Loucy (cell line): ENCODE data around the gene BCAS4.
A peak's percentile ranks its signal among the peaks of the same experiment; 100 is the strongest.

Experiments used
- H2AFZ ChIP-seq: fragments of 200-600 bp; sonication (generic); 2 replicates; pipeline ENCODE4 v1.6.0; 2016; ENCODE audit warnings: antibody characterized with exemption, mild to moderate bottlenecking, low read length, moderate library complexity
- H3F3A ChIP-seq: fragments of 200-600 bp; 2 replicates; pipeline ENCODE4 v1.6.0; 2016; ENCODE audit warnings: antibody characterized with exemption, low read depth, mild to moderate bottlenecking
- H3K27me3 ChIP-seq: fragments of 200-600 bp; sonication (generic); 2 replicates; pipeline ENCODE4 v1.6.1; 2014; ENCODE audit warnings: low read length, mild to moderate bottlenecking; ENCODE audit not compliant: insufficient read depth, poor library complexity, severe bottlenecking
- H3K36me3 ChIP-seq: fragments of 200-600 bp; sonication (generic); 2 replicates; pipeline ENCODE4 v1.6.1; 2016; ENCODE audit warnings: low read length; ENCODE audit not compliant: insufficient read depth
- H3K4me1 ChIP-seq: fragments of 200-600 bp; sonication (generic); 2 replicates; pipeline ENCODE4 v1.5.1; 2014; ENCODE audit warnings: low read length, mild to moderate bottlenecking; ENCODE audit not compliant: insufficient read depth, poor library complexity, severe bottlenecking
- H3K4me2 ChIP-seq: fragments of 200-600 bp; sonication (generic); 2 replicates; pipeline ENCODE4 v1.6.0; 2014; ENCODE audit warnings: antibody characterized with exemption, low read length, low read depth, mild to moderate bottlenecking; ENCODE audit not compliant: poor library complexity, severe bottlenecking
- H3K4me3 ChIP-seq: fragments of 200-600 bp; sonication (generic); 2 replicates; pipeline ENCODE4 v1.5.1; 2014; ENCODE audit warnings: low read length, mild to moderate bottlenecking, mixed read lengths; ENCODE audit not compliant: poor library complexity, severe bottlenecking
- H3K79me2 ChIP-seq: fragments of 200-600 bp; sonication (generic); 2 replicates; pipeline ENCODE4 v1.6.1; 2014; ENCODE audit warnings: low read length; ENCODE audit not compliant: insufficient read depth
- H3K9ac ChIP-seq: fragments of 200-600 bp; sonication (generic); 2 replicates; pipeline ENCODE4 v1.6.0; 2014; ENCODE audit warnings: mild to moderate bottlenecking, low read depth, low read length, moderate library complexity; ENCODE audit not compliant: poor library complexity, severe bottlenecking
- H3K9me2 ChIP-seq: fragments of 200-600 bp; sonication (generic); replicated peaks from 2 replicates; pipeline ENCODE4 v1.6.1; 2016; ENCODE audit warnings: low read depth, low read length, mixed read lengths
- H3K9me3 ChIP-seq: fragments of 200-600 bp; sonication (generic); 2 replicates; pipeline ENCODE4 v1.6.1; 2014; ENCODE audit warnings: mild to moderate bottlenecking, antibody characterized with exemption, low read length, low read depth; ENCODE audit not compliant: insufficient read depth
- H4K20me1 ChIP-seq: fragments of 200-600 bp; sonication (generic); 2 replicates; pipeline ENCODE4 v1.6.0; 2014; ENCODE audit warnings: antibody characterized with exemption, low read length, mild to moderate bottlenecking; ENCODE audit not compliant: insufficient read depth, poor library complexity, severe bottlenecking
- CTCF ChIP-seq: fragments of 200-600 bp; sonication (generic); conservative IDR thresholded peaks from 2 replicates; pipeline ENCODE4 v1.5.1; 2014; ENCODE audit warnings: mild to moderate bottlenecking, antibody characterized with exemption, low read length
- EZH2phosphoT487 ChIP-seq: fragments of 200-600 bp; IDR thresholded peaks from 2 replicates; pipeline ENCODE4 v1.6.1; 2018; ENCODE audit warnings: antibody characterized with exemption, mild to moderate bottlenecking, moderate library complexity, borderline replicate concordance

Gene BCAS4

GRCh38 chr20:50920997-50921396 lies 126.1 kb downstream of the BCAS4 start:
- Histone ChIP-seq H3K4me2 (peak overlapping the region; percentile 1), H3K4me1 (peaks cover 42% of the 10 kb centered on the region), H3K9me3 (no peaks in the 10 kb centered on the region), H3K79me2 (peaks cover 100% of the 10 kb centered on the region), H3K9ac (no peak overlapping the region), H3F3A (no peaks in the 10 kb centered on the region), H4K20me1 (peaks cover 95% of the 10 kb centered on the region), H3K9me2 (no peaks in the 10 kb centered on the region), H3K4me3 (no peak overlapping the region), H3K27me3 (no peaks in the 10 kb centered on the region), H3K36me3 (peaks cover 32% of the 10 kb centered on the region), H2AFZ (no peak overlapping the region)
- TF ChIP-seq CTCF (no peak), EZH2phosphoT487 (no peak)

GRCh38 chr20:50921803-50922501 lies 127.1 kb downstream of the BCAS4 start:
- Histone ChIP-seq H3F3A (no peaks in the 10 kb centered on the region), H3K79me2 (peaks cover 100% of the 10 kb centered on the region), H4K20me1 (peaks cover 95% of the 10 kb centered on the region), H3K4me2 (peak overlapping the region; percentile 28), H3K9ac (no peak overlapping the region), H2AFZ (no peak overlapping the region), H3K36me3 (peaks cover 32% of the 10 kb centered on the region), H3K9me3 (no peaks in the 10 kb centered on the region), H3K27me3 (no peaks in the 10 kb centered on the region), H3K9me2 (no peaks in the 10 kb centered on the region), H3K4me1 (peaks cover 41% of the 10 kb centered on the region), H3K4me3 (no peak overlapping the region)
- TF ChIP-seq EZH2phosphoT487 = no peak
- no peak for TF ChIP-seq CTCF

GRCh38 chr20:50924261-50924920 lies 129.5 kb downstream of the BCAS4 start:
- H3K4me1 ChIP-seq = peaks cover 54% of the 10 kb centered on the region
- peaks cover 100% of the 10 kb centered on the region for H3K79me2 ChIP-seq
- H3K36me3 ChIP-seq = peaks cover 22% of the 10 kb centered on the region
- no peaks in the 10 kb centered on the region for H3F3A ChIP-seq
- H4K20me1 ChIP-seq = peaks cover 94% of the 10 kb centered on the region
- no peaks in the 10 kb centered on the region for H3K9me2 ChIP-seq
- no peak for TF ChIP-seq EZH2phosphoT487
- TF ChIP-seq CTCF = no peak
- H3K9me3 ChIP-seq = no peaks in the 10 kb centered on the region
- H3K9ac ChIP-seq = no peak overlapping the region
- H3K4me2 ChIP-seq = peak overlapping the region; percentile 97
- H3K4me3 ChIP-seq = peak overlapping the region; percentile 83
- H2AFZ ChIP-seq = no peak overlapping the region
- no peaks in the 10 kb centered on the region for H3K27me3 ChIP-seq
